Measurements from ENCODE around the gene HOXB4. TPM values are rescaled to one million over a fixed set of nuclear protein-coding genes. Genes with fewer than 3 reads are reported as not detected.

The HOXB4 gene
- total RNA-seq, 4 donors from 2014 or later: 0.98 to 2.8 (median 2.0) TPM

GRCh38 chr17:48593840-48594537 lies 15.8 kb upstream of the HOXB4 start:
- TF ChIP-seq CTCF (IDR thresholded peaks at IDR 0.05; ENCODE audit: low read depth): no peak

- no peak for TF ChIP-seq CTCF (IDR thresholded peaks at IDR 0.05; ENCODE audit: low read depth)
These were observed 15.1 kb upstream of the HOXB4 start, which contains the start of gene HOXB5 for GRCh38 chr17:48593126-48593829. Gene HOXB5, minus strand, starts transcription at chr17:48593779. Its CDS starts 97 bp downstream, at chr17:48593682.

GRCh38 chr17:48592577-48592976 lies 14.4 kb upstream of the HOXB4 start:
- TF ChIP-seq CTCF (IDR thresholded peaks at IDR 0.05; ENCODE audit: low read depth): no peak

- TF ChIP-seq CTCF (IDR thresholded peaks at IDR 0.05; ENCODE audit: low read depth): no peak
These were observed 13.9 kb upstream of the HOXB4 start for GRCh38 chr17:48592057-48592514.

DNA sequence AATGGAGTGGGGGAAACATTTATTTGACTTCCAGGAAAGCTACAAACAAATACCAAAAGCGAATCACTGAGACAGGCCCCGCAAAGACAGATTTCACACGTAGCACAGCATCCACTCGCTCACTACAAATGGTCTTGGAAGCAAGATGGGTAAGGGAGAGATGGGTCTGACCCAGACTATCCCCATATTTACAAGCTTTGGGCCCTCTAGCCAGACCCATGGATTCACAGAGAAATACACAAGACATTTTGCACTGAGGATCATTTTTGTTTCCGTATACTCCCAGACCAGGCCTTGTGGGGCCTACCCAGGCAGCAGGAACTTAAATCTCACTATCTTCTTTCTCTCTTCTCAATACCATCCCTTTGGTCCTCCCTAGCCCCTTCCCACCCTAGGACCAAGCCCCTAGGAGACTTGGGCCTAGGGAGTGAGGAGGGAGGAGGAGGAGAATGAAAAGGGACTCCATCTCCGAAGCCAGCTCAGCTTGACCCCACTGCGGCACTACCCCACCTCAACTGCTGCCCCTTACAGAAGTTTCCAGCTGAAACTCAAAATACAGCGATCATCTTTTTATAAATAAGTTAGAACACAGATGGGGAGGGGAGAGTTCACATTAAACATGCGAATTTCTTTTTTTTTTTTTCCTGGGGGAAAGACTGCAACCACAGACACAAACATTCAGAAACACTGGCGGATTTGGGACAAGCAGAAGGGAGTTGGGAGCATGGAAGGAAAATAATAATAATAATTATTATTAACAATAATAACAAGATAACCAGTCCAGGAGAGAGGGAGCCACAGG lies 13.3 kb upstream of the HOXB4 start:
- TF ChIP-seq CTCF (IDR thresholded peaks at IDR 0.05; ENCODE audit: low read depth): no peak

DNA sequence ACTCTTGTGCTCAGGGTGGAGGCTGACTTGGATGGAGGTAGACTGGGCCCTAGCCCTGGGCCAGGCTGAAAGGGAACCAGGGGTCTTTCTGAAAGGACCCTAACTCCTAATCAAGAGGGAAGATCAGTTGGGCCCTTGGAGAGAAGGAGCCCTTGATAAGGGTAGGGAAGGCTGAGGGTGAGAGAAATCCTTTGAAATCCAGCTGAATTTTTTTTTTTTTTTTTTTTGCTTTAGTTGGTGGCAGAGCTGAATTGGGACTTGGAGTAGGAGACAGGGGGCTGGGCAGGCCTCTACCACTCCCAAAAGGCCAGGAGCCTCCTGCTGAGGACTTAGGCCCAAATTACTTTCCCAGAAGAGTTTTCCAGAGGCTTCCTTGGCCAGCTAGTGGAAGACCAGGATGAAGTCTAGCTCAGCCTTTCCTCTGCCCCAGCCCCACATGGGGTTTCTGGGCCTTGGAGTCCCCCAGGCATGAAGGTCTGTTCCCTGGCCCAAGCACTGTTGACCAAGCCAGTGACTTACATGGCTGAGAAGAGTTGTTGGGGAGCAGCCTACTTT lies 12.5 kb upstream of the HOXB4 start:
- no peak for TF ChIP-seq CTCF (IDR thresholded peaks at IDR 0.05; ENCODE audit: low read depth)
